Measurements from ENCODE around the gene HADHA.
"Not testable (repeated sequence)": the region's sequence is repeated elsewhere in the genome, so short reads cannot be mapped to it uniquely, and the experiment has no call there.

Gene HADHA

GRCh38 chr2:26173776-26174482 is 70.5 kb downstream of the HADHA start:
- no peak for DNase-seq (ENCODE audit: low spot score)

- DNase-seq (ENCODE audit: low spot score): no peak
These were observed 71.3 kb downstream of the HADHA start, which contains the start of gene GAREM2 for GRCh38 chr2:26172871-26173775. GAREM2 (plus strand) TSS chr2:26173088; CDS start chr2:26173221, 133 bp downstream.

GRCh38 chr2:26172189-26172870 is 72.1 kb downstream of the HADHA start:
- DNase-seq (ENCODE audit: low spot score): no peak

GRCh38 chr2:26170795-26171194 is 73.6 kb downstream of the HADHA start:
- DNase-seq (ENCODE audit: low spot score): no peak

- DNase-seq (ENCODE audit: low spot score): no peak
These were observed 74.6 kb downstream of the HADHA start for GRCh38 chr2:26169681-26170414.

DNA sequence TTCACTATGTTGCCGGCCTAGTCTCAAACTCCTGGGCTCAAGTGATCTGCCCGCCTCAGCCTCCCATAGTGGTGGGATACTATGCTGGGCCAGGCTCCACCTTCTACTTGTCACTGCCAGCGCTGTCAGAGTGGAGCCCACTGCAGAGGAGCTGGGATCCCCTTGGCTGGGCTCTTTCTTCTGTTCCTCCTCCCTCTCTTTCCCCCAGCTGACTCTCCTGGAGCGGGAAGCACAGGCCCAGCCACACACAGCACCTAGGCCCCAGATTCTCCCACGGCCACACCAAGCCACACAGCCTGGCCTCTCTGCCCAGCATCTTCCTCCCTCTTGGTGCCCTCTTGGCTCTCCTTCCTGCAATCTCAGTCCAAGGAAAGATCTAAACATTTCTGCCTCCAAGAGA is 75.2 kb downstream of the HADHA start:
- no peak for DNase-seq (ENCODE audit: low spot score)

GRCh38 chr2:26168785-26169184 is 75.6 kb downstream of the HADHA start:
- DNase-seq (ENCODE audit: low spot score): no peak

DNA sequence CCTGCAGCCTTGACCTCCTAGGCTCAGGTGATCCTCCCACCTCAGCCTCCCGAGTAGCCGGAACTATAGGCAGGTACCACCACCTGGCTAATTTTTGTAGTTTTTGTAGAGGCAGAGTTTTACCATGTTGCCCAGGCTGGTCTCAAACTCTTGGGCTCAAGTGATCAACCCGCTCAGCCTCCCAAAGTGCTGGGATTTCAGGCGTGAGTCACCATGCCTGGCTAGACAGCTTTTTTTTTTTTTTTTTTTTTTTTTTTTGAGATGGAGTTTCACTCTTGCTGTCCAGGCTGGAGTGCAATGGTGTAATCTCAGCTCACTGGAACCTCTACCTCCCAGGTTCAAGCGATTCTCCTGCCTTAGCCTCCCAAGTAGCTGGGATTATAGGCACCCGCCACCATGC is 77.9 kb downstream of the HADHA start:
- DNase-seq (ENCODE audit: low spot score): not testable (repeated sequence)

DNA sequence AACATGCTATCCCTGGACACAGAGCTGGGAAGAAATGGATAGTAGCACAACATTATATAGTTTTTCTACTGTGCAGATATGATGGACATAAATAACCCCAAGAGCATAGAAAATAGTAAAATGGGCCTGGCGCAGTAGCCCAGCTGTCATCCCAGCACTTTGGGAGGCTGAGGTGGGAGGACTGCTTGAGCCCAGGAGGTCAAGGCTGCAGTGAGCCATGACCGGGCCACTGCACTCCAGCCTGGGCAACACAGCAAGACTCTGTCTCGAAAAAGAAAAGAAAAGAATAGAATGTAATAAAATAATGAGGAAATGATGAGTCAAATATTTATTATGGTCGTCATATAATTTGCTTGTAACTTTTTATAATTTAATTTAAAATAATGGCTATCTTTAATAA is 79.0 kb downstream of the HADHA start:
- DNase-seq (ENCODE audit: low spot score): no peak

- no peak for DNase-seq (ENCODE audit: low spot score)
These were observed 79.7 kb downstream of the HADHA start for GRCh38 chr2:26164641-26165211.

- DNase-seq (ENCODE audit: low spot score): no peak
These were observed 80.2 kb downstream of the HADHA start for GRCh38 chr2:26164231-26164630.

GRCh38 chr2:26162963-26163362 is 81.5 kb downstream of the HADHA start:
- DNase-seq (ENCODE audit: low spot score): no peak

DNA sequence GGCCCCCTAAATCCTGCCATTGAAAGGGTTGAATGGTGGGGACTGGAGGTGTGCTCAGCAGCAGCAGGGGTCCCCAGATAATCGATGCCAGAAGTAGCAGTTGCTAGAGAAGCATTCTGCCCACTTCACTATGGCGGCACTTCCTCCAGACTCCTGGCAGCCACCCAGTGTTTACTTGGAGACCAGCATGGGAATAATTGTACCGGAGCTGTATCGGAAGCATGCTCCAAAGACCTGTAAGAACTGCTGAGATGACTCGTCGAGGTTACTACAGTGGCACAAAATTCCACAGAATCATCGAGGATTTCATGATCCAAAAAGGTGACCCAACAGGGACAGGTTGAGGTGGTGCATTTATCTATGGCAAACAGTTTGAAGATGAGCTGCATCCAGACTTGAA is 82.5 kb downstream of the HADHA start:
- DNase-seq (ENCODE audit: low spot score): no peak

DNA sequence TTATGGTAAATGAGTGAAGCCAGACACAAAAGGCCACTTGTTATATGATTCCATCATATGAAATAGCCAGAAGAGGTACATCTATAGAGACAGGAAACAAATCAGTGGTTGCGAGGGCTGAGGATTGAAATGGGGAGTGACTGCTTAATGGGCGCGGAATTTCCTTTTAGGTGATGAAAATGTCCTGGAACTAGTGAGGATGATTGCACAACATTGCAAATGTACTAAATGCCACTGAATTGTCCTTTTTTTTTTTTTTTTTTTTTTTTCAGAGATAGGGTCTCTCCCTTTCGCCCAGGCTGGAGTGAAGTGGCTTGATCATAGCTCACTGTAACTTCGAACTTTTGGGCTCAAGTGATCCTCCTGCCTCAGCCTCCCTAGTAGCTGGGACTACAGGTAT is 86.9 kb downstream of the HADHA start:
- DNase-seq (ENCODE audit: low spot score): no peak

DNA sequence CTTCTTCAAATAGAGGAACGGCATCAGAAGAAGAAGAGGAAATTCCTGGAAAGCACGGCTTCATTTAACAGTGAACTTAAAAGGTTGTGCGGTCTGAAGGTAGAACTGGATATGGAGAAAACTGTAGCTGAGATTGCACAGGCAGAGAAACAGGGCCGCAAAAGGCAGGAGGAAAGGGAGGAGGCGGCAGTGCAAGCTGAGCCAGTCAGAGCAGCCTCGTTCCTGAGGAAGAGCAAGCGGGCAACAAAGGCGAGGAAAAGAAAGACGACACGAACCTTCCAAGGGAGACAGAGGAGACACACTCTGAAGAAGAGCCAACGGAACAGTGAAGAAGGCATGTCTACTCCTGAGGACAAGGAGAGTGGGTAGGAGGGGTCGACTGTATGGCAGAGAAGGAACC is 94.2 kb downstream of the HADHA start:
- DNase-seq (ENCODE audit: low spot score): no peak

DNA sequence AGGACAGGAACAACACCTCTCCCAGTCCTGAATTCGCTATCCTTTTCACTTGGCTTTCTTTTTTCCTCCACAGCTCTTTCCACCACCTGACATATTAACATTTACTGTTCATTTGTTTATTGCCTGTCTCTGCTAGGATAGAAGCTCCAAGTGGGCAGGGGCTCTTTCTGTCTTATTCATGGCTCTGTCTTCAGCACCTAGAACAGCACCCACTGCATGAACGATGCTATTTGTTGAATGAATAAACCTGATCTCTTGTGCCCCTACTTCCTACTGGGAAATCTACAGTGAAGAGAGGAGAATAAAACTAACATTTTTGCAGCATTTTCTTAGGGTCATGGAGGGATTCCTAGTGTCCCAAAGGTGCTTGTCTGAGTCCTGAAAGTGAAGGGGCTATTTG is 95.9 kb downstream of the HADHA start:
- DNase-seq (ENCODE audit: low spot score): no peak

- DNase-seq (ENCODE audit: low spot score): peak; percentile 78
These were observed 99.3 kb downstream of the HADHA start for GRCh38 chr2:26144953-26145680.

GRCh38 chr2:26144031-26144430 is 100.4 kb downstream of the HADHA start:
- no peak for DNase-seq (ENCODE audit: low spot score)

DNA sequence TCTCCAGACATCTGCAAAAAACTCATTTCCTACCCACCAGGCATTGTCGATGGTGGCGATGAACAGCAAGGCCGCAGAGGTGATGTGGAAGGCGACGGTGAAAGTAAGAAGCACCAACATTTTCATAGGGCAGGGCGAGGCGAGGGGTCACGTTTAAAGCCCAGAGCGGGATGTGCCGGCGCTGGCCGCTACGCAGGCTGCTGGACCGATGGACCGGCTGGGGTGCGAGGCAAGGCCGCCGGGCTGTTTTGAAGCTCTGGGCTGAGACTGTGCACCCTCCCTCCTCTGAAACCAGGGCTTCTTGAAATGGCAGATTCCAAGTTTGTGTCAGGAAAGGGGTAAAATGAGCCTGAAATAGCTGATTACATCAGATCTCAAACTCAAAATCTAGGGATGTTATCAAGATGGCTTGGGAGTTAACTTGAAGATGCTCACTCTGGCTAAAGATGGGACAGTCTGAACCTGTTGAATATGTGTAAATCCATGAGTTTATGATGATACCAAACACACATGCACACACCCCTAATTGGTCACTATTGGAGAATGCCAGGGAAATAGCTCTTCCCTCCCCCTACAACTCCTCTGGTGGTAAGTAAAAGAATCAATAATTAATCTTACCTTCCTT is 103.2 kb downstream of the HADHA start:
- no peak for DNase-seq (ENCODE audit: low spot score)
